ENCODE measurements around the gene SIGLEC8. TPM values are rescaled to one million over a fixed set of nuclear protein-coding genes. Genes with fewer than 3 reads are reported as not detected.
"Not testable (repeated sequence)": the region's sequence is repeated elsewhere in the genome, so short reads cannot be mapped to it uniquely, and the experiment has no call there.

Gene SIGLEC8
- total RNA-seq, 6 experiments from 2014 or later = not detected

- H3K36me3 Mint-ChIP-seq (ENCODE audit: low read depth) = no peaks in the 10 kb centered on the region
- H3K4me3 Mint-ChIP-seq = no peak overlapping the region
- H3K27ac Mint-ChIP-seq = no peak overlapping the region
- H3K4me1 Mint-ChIP-seq (ENCODE audit: low read depth) = no peaks in the 10 kb centered on the region
- peaks cover 9% of the 10 kb centered on the region; the same call in 1 of the 2 replicates for H3K9me3 Mint-ChIP-seq
- peaks cover 9% of the 10 kb centered on the region; the same call in 1 of the 2 replicates for H3K27me3 Mint-ChIP-seq (ENCODE audit: insufficient read depth)
- TF ChIP-seq, protein P1, sequence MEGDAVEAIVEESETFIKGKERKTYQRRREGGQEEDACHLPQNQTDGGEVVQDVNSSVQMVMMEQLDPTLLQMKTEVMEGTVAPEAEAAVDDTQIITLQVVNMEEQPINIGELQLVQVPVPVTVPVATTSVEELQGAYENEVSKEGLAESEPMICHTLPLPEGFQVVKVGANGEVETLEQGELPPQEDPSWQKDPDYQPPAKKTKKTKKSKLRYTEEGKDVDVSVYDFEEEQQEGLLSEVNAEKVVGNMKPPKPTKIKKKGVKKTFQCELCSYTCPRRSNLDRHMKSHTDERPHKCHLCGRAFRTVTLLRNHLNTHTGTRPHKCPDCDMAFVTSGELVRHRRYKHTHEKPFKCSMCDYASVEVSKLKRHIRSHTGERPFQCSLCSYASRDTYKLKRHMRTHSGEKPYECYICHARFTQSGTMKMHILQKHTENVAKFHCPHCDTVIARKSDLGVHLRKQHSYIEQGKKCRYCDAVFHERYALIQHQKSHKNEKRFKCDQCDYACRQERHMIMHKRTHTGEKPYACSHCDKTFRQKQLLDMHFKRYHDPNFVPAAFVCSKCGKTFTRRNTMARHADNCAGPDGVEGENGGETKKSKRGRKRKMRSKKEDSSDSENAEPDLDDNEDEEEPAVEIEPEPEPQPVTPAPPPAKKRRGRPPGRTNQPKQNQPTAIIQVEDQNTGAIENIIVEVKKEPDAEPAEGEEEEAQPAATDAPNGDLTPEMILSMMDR (IDR thresholded peaks at IDR 0.05) = no peak
- DNase-seq = no peak
These were observed 9.8 kb upstream of the SIGLEC8 start for GRCh38 chr19:51467864-51468544.

GRCh38 chr19:51466723-51467122, 8.5 kb upstream of the SIGLEC8 start:
- Mint-ChIP-seq H3K4me1 (ENCODE audit: low read depth) (no peaks in the 10 kb centered on the region), H3K27me3 (ENCODE audit: insufficient read depth) (peaks cover 9% of the 10 kb centered on the region; the same call in 1 of the 2 replicates)

DNA sequence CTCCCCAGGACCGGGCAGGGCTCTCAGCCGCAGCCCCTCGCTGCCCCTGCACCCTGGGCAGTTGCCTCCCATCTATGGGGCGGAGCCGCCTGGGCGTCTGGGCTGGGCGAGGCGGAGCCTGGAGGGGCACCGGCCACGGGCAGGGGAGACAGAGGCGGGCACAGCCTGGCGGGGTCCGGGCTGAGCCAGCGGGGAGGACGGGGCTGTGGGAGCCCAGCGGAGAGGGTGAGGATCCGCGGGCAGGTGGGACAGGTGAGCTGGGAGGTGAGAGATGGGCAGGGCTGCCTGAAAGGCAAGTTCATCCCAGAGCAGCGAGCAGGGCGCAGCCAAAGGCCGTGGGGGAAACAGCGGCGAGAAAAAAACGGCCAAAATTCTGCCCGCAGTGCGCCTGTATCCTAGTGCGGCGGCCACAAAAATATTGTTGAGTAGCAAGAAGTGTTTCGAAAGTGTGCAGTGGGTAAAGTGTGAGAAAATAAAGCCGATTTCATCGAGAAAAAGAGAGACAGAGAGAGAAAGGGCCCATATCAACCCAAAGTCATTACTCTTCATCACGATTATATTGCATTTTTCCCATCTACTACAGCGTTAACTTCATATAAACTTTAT, 5.8 kb upstream of the SIGLEC8 start:
- H3K36me3 Mint-ChIP-seq (ENCODE audit: low read depth); H3K4me3 Mint-ChIP-seq; DNase-seq; H3K9me3 Mint-ChIP-seq; H3K4me1 Mint-ChIP-seq (ENCODE audit: low read depth); H3K27ac Mint-ChIP-seq: not testable (repeated sequence)
- H3K27me3 Mint-ChIP-seq (ENCODE audit: insufficient read depth) = peaks cover 14% of the 10 kb centered on the region; the same call in 1 of the 2 replicates

More at GRCh38 chr19:51466723-51467122, 8.5 kb upstream of the SIGLEC8 start:
- peaks cover 9% of the 10 kb centered on the region; the same call in 1 of the 2 replicates for H3K9me3 Mint-ChIP-seq
- H3K4me3 Mint-ChIP-seq = no peak overlapping the region
- H3K27ac Mint-ChIP-seq = no peak overlapping the region
- H3K36me3 Mint-ChIP-seq (ENCODE audit: low read depth) = no peaks in the 10 kb centered on the region
- TF ChIP-seq, protein P1 (IDR thresholded peaks at IDR 0.05) = no peak
- DNase-seq = no peak

GRCh38 chr19:51462681-51463080, 4.4 kb upstream of the SIGLEC8 start:
- Mint-ChIP-seq H3K36me3 (ENCODE audit: low read depth) (no peaks in the 10 kb centered on the region), H3K4me1 (ENCODE audit: low read depth) (no peaks in the 10 kb centered on the region), H3K4me3 (no peak overlapping the region), H3K9me3 (peaks cover 9% of the 10 kb centered on the region; the same call in 1 of the 2 replicates), H3K27me3 (ENCODE audit: insufficient read depth) (peaks cover 13% of the 10 kb centered on the region; the same call in 1 of the 2 replicates), H3K27ac (no peak overlapping the region)
- TF ChIP-seq, protein P1 (IDR thresholded peaks at IDR 0.05) = no peak
- no peak for DNase-seq

DNA sequence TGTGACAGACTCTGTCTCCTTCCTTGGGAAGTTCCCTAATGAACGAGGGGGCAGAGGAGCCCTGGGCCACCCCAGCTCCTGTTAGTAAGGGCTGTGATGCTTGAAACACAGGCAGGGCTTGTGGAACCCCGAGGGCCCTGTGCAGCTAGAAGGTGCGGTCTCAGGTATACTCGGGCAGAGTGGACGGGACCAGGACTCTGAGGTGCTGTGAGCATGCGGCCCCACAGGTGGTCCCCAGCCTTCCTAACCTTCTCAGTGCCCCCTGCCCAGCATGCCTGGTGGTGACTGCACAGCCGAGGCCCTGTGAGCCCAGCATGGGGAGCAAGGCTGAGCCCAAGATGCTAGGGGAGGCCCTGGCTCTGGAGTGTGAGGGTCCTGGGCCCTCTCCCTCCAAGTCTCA, 4.0 kb upstream of the SIGLEC8 start:
- no peak for DNase-seq
- Mint-ChIP-seq H3K4me3 (no peak overlapping the region), H3K27me3 (ENCODE audit: insufficient read depth) (peaks cover 12% of the 10 kb centered on the region; the same call in 1 of the 2 replicates), H3K27ac (no peak overlapping the region), H3K9me3 (peaks cover 9% of the 10 kb centered on the region; the same call in 1 of the 2 replicates), H3K36me3 (ENCODE audit: low read depth) (no peaks in the 10 kb centered on the region), H3K4me1 (ENCODE audit: low read depth) (no peaks in the 10 kb centered on the region)
- TF ChIP-seq, protein P1 (IDR thresholded peaks at IDR 0.05) = no peak

- peaks cover 9% of the 10 kb centered on the region; the same call in 1 of the 2 replicates for H3K27me3 Mint-ChIP-seq (ENCODE audit: insufficient read depth)
- no peaks in the 10 kb centered on the region for H3K36me3 Mint-ChIP-seq (ENCODE audit: low read depth)
- H3K4me3 Mint-ChIP-seq = no peak overlapping the region
These were observed 3.5 kb upstream of the SIGLEC8 start for GRCh38 chr19:51461723-51462161.

More at GRCh38 chr19:51461723-51462161, 3.5 kb upstream of the SIGLEC8 start:
- no peak for DNase-seq
- no peaks in the 10 kb centered on the region for H3K4me1 Mint-ChIP-seq (ENCODE audit: low read depth)
- no peak overlapping the region for H3K27ac Mint-ChIP-seq
- H3K9me3 Mint-ChIP-seq = peaks cover 10% of the 10 kb centered on the region; the same call in 1 of the 2 replicates
- TF ChIP-seq, protein P1 (IDR thresholded peaks at IDR 0.05) = no peak
